ENCODE results near the gene FYCO1.

DNA sequence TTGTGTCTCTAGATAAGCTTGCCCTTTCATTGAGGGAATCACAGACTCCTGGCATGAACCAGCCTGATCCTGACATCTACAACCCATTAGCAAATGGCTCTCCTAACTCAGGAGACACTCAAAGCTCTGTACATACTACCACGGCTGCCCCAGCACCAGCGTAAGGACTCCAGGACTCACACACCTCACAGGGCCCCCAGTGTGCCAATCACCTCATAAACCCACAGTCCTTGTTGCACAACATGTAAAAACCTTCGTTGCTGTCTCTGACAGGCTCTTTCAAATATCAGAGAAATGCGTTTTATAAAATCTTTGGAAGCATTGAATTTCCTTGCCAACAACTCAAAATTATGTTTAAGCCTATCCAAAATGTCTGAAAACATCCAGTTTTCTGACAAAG is 7.3 kb downstream of the FYCO1 start:
- TF ChIP-seq ZNF589 (CRISPR knock-in tag; conservative IDR thresholded peaks at IDR 0.05) (no peak), KDM5A (IDR thresholded peaks at IDR 0.05; ENCODE audit: borderline replicate concordance, low read length) (no peak), DNMT1 (CRISPR knock-in tag; IDR thresholded peaks at IDR 0.05) (no peak), ZNF3 (CRISPR knock-in tag; IDR thresholded peaks at IDR 0.05) (no peak), JUND (CRISPR knock-in tag; IDR thresholded peaks at IDR 0.05) (no peak), TAF15 (IDR thresholded peaks at IDR 0.05; ENCODE audit: low read depth, low read length, poor library complexity, severe bottlenecking) (no peak), GATAD2A (CRISPR knock-in tag; IDR thresholded peaks at IDR 0.05) (no peak), EZH2 (conservative IDR thresholded peaks at IDR 0.05; ENCODE audit: low read depth, low read length) (no peak), ZNF121 (CRISPR knock-in tag; IDR thresholded peaks at IDR 0.05) (no peak), HINFP (CRISPR knock-in tag; IDR thresholded peaks at IDR 0.05; ENCODE audit: low read depth) (no peak), NCOA1 (CRISPR knock-in tag; IDR thresholded peaks at IDR 0.05) (no peak)

All from HepG2 (cell line).